Measurements from ENCODE around the gene ABHD1. TPM values are rescaled to one million over a fixed set of nuclear protein-coding genes. Genes with fewer than 3 reads are reported as not detected.
A peak's percentile ranks its signal among the peaks of the same experiment; 100 is the strongest.

ABHD1 gene
- total RNA-seq, 4 donors from 2014 or later = 0.61 to 2.3 (median 1.2) TPM

DNA sequence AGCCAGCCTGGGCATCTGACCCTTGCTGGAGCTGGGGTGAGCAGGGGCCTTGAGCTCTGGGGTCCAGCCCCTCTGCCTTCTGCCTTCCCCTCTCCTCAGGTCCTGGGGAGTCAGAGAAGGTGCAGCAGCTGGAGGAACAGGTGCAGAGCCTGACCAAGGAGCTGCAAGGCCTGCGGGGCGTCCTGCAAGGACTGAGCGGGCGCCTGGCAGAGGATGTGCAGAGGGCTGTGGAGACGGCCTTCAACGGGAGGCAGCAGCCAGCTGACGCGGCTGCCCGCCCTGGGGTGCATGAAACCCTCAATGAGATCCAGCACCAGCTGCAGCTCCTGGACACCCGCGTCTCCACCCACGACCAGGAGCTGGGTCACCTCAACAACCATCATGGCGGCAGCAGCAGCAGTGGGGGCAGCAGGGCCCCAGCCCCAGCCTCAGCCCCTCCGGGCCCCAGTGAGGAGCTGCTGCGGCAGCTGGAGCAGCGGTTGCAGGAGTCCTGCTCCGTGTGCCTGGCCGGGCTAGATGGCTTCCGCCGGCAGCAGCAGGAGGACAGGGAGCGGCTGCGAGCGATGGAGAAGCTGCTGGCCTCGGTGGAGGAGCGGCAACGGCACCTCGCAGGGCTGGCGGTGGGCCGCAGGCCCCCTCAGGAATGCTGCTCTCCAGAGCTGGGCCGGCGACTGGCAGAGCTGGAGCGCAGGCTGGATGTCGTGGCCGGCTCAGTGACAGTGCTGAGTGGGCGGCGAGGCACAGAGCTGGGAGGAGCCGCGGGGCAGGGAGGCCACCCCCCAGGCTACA is 41.4 kb upstream of the ABHD1 start:
- peak overlapping the region in 2 of 4 donors; percentile 19 to 40 for H3K4me3 ChIP-seq
- no peak for DNase-seq
- no peaks in the 10 kb centered on the region for H3K9me3 ChIP-seq
- no peak for ATAC-seq
- H3K4me1 ChIP-seq = peaks cover 21 to 44% of the 10 kb centered on the region in 2 donors
- TF ChIP-seq, protein P1, sequence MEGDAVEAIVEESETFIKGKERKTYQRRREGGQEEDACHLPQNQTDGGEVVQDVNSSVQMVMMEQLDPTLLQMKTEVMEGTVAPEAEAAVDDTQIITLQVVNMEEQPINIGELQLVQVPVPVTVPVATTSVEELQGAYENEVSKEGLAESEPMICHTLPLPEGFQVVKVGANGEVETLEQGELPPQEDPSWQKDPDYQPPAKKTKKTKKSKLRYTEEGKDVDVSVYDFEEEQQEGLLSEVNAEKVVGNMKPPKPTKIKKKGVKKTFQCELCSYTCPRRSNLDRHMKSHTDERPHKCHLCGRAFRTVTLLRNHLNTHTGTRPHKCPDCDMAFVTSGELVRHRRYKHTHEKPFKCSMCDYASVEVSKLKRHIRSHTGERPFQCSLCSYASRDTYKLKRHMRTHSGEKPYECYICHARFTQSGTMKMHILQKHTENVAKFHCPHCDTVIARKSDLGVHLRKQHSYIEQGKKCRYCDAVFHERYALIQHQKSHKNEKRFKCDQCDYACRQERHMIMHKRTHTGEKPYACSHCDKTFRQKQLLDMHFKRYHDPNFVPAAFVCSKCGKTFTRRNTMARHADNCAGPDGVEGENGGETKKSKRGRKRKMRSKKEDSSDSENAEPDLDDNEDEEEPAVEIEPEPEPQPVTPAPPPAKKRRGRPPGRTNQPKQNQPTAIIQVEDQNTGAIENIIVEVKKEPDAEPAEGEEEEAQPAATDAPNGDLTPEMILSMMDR (IDR thresholded peaks at IDR 0.05 in 4 of 5, conservative IDR thresholded peaks at IDR 0.05 in 1 of 5) = no peak
- TF ChIP-seq POLR2A (IDR thresholded peaks at IDR 0.05) = no peak
- no peaks in the 10 kb centered on the region for H3K27me3 ChIP-seq
- in situ Hi-C loops (cut with MboI; ENCODE audit: low sequenced_read_pairs in 4 of 4) (loop anchor here (10.0 kb wide), 2 partner anchors 47 to 117 kb away; partner anchors contain the start of gene TMEM214 (in 3 of the 4)), intact Hi-C loops (cut with DNase I; ENCODE audit: low total_unique reads) (loop anchor here (10.0 kb wide), 1 partner anchor 293 kb away; the partner anchor contains the start of genes EIF2B4 and SNX17)
- no peaks in the 10 kb centered on the region for H3K36me3 ChIP-seq
- peak overlapping the region; percentile 75 to 95 (median 86) for H3K27ac ChIP-seq

DNA sequence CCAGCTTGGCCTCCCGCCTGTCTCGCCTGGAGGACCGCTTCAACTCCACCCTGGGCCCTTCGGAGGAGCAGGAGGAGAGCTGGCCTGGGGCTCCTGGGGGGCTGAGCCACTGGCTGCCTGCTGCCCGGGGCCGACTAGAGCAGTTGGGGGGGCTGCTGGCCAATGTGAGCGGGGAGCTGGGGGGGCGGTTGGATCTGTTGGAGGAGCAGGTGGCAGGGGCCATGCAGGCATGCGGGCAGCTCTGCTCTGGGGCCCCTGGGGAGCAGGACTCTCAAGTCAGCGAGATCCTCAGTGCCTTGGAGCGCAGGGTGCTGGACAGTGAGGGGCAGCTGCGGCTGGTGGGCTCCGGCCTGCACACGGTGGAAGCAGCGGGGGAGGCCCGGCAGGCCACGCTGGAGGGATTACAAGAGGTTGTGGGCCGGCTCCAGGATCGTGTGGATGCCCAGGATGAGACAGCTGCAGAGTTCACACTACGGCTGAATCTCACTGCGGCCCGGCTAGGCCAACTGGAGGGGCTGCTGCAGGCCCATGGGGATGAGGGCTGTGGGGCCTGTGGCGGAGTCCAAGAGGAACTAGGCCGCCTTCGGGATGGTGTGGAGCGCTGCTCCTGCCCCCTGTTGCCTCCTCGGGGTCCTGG is 40.7 kb upstream of the ABHD1 start:
- ATAC-seq (no peak), DNase-seq (no peak)
- H3K27me3 ChIP-seq = no peaks in the 10 kb centered on the region
- H3K4me1 ChIP-seq = peaks cover 26 to 47% of the 10 kb centered on the region in 2 donors
- H3K4me3 ChIP-seq = peak overlapping the region in 2 of 4 donors; percentile 19 to 40
- H3K27ac ChIP-seq = peak overlapping the region in 3 of 4 donors; percentile 75 to 95 (median 86)
- TF ChIP-seq POLR2A (IDR thresholded peaks at IDR 0.05) = no peak
- TF ChIP-seq, protein P1 (IDR thresholded peaks at IDR 0.05 in 4 of 5, conservative IDR thresholded peaks at IDR 0.05 in 1 of 5) = no peak
- intact Hi-C loops (cut with DNase I; ENCODE audit: low total_unique reads) (loop anchor here (10.0 kb wide), 1 partner anchor 292 kb away; the partner anchor contains the start of genes EIF2B4 and SNX17), in situ Hi-C loops (cut with MboI; ENCODE audit: low sequenced_read_pairs in 4 of 4) (loop anchor here (10.0 kb wide), 2 partner anchors 48 to 118 kb away; partner anchors contain the start of gene TMEM214 (in 3 of the 4))
- H3K36me3 ChIP-seq = no peaks in the 10 kb centered on the region
- H3K9me3 ChIP-seq = no peaks in the 10 kb centered on the region

DNA sequence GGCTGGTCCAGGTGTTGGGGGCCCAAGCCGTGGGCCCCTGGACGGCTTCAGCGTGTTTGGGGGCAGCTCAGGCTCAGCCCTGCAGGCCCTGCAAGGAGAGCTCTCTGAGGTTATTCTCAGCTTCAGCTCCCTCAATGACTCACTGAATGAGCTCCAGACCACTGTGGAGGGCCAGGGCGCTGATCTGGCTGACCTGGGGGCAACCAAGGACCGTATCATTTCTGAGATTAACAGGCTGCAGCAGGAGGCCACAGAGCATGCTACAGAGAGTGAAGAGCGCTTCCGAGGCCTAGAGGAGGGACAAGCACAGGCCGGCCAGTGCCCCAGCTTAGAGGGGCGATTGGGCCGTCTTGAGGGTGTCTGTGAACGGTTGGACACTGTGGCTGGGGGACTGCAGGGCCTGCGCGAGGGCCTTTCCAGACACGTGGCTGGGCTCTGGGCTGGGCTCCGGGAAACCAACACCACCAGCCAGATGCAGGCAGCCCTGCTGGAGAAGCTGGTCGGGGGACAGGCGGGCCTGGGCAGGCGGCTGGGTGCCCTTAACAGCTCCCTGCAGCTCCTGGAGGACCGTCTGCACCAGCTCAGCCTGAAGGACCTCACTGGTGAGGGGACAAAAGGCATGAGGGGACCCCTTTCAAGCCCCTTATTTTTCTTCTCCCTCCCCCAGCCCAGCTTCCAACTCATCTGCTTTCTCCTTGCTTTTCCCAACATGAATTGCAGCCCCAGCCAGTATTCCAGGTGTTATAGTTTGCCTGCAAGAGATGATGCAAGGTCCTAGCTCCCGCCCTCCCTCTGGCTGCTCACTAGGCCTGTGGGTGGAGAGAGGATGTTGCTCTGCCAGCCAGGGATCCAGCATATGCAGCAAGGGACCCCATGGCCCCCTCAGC is 40.0 kb upstream of the ABHD1 start:
- TF ChIP-seq, protein P1 (IDR thresholded peaks at IDR 0.05 in 4 of 5, conservative IDR thresholded peaks at IDR 0.05 in 1 of 5) = no peak
- TF ChIP-seq POLR2A (IDR thresholded peaks at IDR 0.05) = no peak
- Histone ChIP-seq H3K36me3 (no peaks in the 10 kb centered on the region), H3K27ac (peak overlapping the region in 1 of 4 donors; percentile 86), H3K9me3 (no peaks in the 10 kb centered on the region), H3K4me3 (no peak overlapping the region), H3K27me3 (no peaks in the 10 kb centered on the region), H3K4me1 (peaks cover 26 to 47% of the 10 kb centered on the region in 2 donors)
- in situ Hi-C loops (cut with MboI; ENCODE audit: low sequenced_read_pairs in 4 of 4) = loop anchor here (10.0 kb wide), 2 partner anchors 49 to 119 kb away; partner anchors contain the start of gene TMEM214 (in 3 of the 4)
- intact Hi-C loops (cut with DNase I; ENCODE audit: low total_unique reads) = loop anchor here (2.0 to 10.0 kb wide), 2 partner anchors 123 to 291 kb away; partner anchors contain the start of genes EIF2B4 and SNX17
- ATAC-seq (no peak), DNase-seq (no peak)
